ENCODE data around the gene ROCK2.
"Not testable (repeated sequence)": the region's sequence is repeated elsewhere in the genome, so short reads cannot be mapped to it uniquely, and the experiment has no call there.

The ROCK2 gene

GRCh38 chr2:11336189-11336588 lies 8.2 kb downstream of the ROCK2 start:
- no peak for DNase-seq (ENCODE audit: low read depth, low spot score)
- no peak overlapping the region for H3K4me3 ChIP-seq (ENCODE audit: low read depth, low read length)
- in situ Hi-C loops (cut with HindIII; ENCODE audit: low sequenced_read_pairs): no loop called here
- no peak for TF ChIP-seq CTCF (IDR thresholded peaks at IDR 0.05; ENCODE audit: low read depth, low read length)

- in situ Hi-C loops (cut with HindIII; ENCODE audit: low sequenced_read_pairs): no loop called here
- no peak for DNase-seq (ENCODE audit: low read depth, low spot score)
- no peak overlapping the region for H3K4me3 ChIP-seq (ENCODE audit: low read depth, low read length)
- no peak for TF ChIP-seq CTCF (IDR thresholded peaks at IDR 0.05; ENCODE audit: low read depth, low read length)
Measured at GRCh38 chr2:11333427-11334183, 10.8 kb downstream of the ROCK2 start.

- no peak for DNase-seq (ENCODE audit: low read depth, low spot score)
- no peak for TF ChIP-seq CTCF (IDR thresholded peaks at IDR 0.05; ENCODE audit: low read depth, low read length)
- in situ Hi-C loops (cut with HindIII; ENCODE audit: low sequenced_read_pairs): no loop called here
- H3K4me3 ChIP-seq (ENCODE audit: low read depth, low read length): no peak overlapping the region
Measured at GRCh38 chr2:11332596-11332995, 11.8 kb downstream of the ROCK2 start.

- no peak overlapping the region for H3K4me3 ChIP-seq (ENCODE audit: low read depth, low read length)
- TF ChIP-seq CTCF (IDR thresholded peaks at IDR 0.05; ENCODE audit: low read depth, low read length): no peak
- in situ Hi-C loops (cut with HindIII; ENCODE audit: low sequenced_read_pairs): no loop called here
- DNase-seq (ENCODE audit: low read depth, low spot score): no peak
Measured at GRCh38 chr2:11330457-11331142, 13.8 kb downstream of the ROCK2 start.

GRCh38 chr2:11329776-11330175 lies 14.7 kb downstream of the ROCK2 start:
- in situ Hi-C loops (cut with HindIII; ENCODE audit: low sequenced_read_pairs): no loop called here
- TF ChIP-seq CTCF (IDR thresholded peaks at IDR 0.05; ENCODE audit: low read depth, low read length): no peak
- H3K4me3 ChIP-seq (ENCODE audit: low read depth, low read length): no peak overlapping the region
- no peak for DNase-seq (ENCODE audit: low read depth, low spot score)

- H3K4me3 ChIP-seq (ENCODE audit: low read depth, low read length); in situ Hi-C loops (cut with HindIII; ENCODE audit: low sequenced_read_pairs); DNase-seq (ENCODE audit: low read depth, low spot score): not testable (repeated sequence)
Measured at GRCh38 chr2:11328522-11328921, 15.9 kb downstream of the ROCK2 start.

- in situ Hi-C loops (cut with HindIII; ENCODE audit: low sequenced_read_pairs): no loop called here
- H3K4me3 ChIP-seq (ENCODE audit: low read depth, low read length): no peak overlapping the region
- DNase-seq (ENCODE audit: low read depth, low spot score): no peak
- TF ChIP-seq CTCF (IDR thresholded peaks at IDR 0.05; ENCODE audit: low read depth, low read length): no peak
Measured at GRCh38 chr2:11327871-11328270, 16.6 kb downstream of the ROCK2 start.

Data from astrocyte of the spinal cord (primary cell).